Measurements from ENCODE around the gene SMCO2.

Gene SMCO2

GRCh38 chr12:27446436-27446835 is at the start of gene SMCO2:
SMCO2 (plus strand) TSS chr12:27446736; CDS start chr12:27470632, 23,896 bp downstream.
- no peak for DNase-seq (ENCODE audit: low read depth)

- no peak for DNase-seq (ENCODE audit: low read depth)
Measured at GRCh38 chr12:27398466-27398865, 48.1 kb upstream of the SMCO2 start.

GRCh38 chr12:27399074-27399473 is 47.5 kb upstream of the SMCO2 start:
- DNase-seq (ENCODE audit: low read depth), result no peak

DNA sequence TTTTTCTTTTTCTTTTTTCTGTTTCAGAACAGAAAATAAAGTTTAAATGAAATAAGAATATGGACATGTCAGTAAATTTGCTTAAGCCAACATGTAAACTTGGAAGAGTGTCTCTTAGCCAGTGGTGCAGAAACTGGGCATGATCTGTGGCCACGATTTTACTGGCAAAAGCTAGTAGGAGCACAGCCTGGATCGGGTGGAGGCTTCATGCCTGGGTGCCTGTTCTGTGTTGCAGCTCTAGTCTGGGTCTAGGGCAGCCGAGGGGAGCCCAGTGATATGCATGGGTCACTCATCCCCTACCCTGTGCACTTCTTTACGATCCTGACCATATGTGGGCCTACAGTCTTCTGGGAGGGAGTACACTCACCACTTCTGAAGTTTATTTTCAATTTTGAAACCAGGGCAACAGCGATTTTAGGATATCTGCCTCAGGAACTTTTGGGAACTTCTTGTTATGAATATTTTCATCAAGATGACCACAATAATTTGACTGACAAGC is 45.6 kb upstream of the SMCO2 start:
- DNase-seq (ENCODE audit: low read depth), result no peak

DNA sequence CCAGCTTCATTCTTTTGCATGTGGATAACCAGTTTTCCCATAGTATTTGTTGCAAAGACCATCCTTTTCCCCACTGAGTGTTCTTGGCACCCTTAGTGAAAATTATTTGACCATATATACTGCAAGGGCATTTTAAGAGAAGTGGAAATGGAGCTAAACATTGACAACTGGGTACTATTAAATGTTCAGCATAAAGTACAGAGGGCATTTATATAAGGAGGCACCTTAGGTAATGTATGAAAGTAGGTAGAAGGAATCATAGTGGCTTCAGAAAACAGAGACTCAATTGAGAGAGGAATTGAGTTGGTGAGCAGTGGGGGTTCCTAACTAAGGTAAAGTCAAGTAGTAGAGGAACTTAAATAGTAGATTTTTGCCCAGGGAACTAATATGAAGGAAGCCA is 34.5 kb upstream of the SMCO2 start:
- no peak for DNase-seq (ENCODE audit: low read depth)

DNA sequence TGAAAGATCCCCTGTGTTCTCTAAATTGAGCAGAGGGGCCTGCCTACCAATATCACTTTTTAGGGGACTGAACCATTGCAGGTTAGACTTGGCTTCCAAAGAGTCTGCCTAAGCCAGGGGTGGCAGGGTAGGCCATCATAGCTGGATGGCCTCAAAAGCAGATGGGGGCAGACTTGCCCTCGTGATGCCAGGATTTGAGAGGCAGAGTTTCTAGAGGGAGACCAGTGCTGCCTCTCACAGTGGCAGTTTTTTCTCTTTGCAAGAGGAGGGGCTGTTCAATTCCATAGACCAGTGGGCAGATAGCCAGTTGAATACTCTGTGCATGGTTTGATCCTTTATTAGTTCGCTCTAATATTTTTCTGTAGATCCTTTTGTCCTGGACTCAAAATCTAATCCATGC is 23.8 kb upstream of the SMCO2 start:
- DNase-seq (ENCODE audit: low read depth), result no peak

GRCh38 chr12:27424631-27425230 is 21.8 kb upstream of the SMCO2 start:
- DNase-seq (ENCODE audit: low read depth), result peak; percentile 16

- DNase-seq (ENCODE audit: low read depth), result no peak
Measured at GRCh38 chr12:27425306-27425705, 21.2 kb upstream of the SMCO2 start.

GRCh38 chr12:27426743-27427487 is 19.6 kb upstream of the SMCO2 start:
- DNase-seq (ENCODE audit: low read depth), result no peak

DNA sequence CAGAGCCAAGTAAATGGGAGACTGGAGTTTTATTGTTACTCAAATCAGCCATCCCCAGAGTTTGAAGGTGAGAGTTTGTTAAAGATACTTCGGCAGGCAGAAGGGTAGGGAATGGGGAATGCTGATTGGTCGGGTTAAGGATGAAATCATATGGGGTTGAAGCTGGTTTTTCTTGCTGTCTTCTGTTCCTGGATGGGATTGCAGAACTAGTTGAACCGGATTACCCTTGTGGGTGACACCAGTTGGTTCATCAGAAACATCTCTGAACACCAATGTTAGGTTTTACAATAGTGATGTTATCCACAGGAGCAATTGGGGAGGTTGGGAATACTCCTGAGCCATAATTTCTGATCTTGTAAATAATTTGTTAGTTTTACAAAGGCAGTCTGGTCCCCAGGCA is 18.7 kb upstream of the SMCO2 start:
- DNase-seq (ENCODE audit: low read depth), result no peak

DNA sequence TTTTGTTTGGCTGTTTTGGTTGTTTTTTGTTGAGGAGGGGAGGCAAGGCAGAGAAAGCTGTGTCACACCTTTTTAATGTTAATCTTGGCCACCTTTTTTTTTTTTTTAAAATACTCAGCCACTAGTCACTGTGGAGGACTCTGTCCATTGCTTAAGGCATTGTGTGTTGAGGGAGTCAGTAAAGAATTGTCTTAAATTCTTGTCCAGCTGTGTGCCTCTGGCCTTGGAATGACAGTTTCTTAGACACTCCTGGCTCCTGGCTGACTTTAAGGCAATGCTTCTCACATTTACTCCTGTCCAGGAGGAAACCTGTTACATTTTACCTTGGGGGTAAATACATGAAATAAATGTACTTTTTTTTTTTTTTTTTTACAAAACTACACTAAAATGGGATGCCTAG is 18.1 kb upstream of the SMCO2 start:
- no peak for DNase-seq (ENCODE audit: low read depth)

DNA sequence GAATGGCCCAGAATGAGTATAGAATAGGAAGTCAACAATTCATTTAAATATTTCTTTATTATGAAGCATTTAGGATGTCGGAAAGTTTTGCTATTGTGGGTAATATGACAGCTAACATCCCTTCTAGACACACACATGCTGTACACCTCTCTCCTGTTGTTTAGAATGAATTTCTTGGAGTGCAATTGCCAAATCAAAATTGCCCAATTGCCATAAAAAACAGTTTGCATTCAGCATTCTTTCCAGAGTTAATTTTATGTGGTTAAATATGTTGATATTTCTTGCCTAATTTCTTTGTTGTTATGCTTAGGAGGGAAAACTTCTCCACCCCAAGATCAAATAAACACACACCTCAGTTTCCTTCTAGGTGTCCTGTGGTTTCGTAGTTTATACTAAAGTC is 16.9 kb upstream of the SMCO2 start:
- no peak for DNase-seq (ENCODE audit: low read depth)

DNA sequence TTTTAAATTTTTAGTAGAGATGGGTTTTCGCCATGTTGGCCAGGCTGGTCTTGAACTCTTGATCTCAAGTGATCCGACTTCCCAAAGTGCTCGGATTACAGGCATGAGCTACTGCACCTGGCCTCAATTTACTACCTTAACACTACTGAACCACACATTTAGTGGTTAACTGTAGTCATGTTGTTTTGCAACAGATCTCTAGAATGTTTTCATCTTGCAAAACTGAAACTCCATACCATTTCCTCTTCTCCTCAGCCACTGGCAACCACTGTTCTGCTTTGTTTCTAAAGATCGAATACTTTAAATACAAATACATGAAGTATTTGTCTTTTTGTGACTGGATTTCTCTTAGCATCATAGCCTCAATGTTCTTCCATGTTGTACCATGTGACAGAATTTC is 15.4 kb upstream of the SMCO2 start:
- DNase-seq (ENCODE audit: low read depth), result no peak

- no peak for DNase-seq (ENCODE audit: low read depth)
Measured at GRCh38 chr12:27434673-27435565, 11.6 kb upstream of the SMCO2 start.

GRCh38 chr12:27436029-27436428 is 10.5 kb upstream of the SMCO2 start:
- DNase-seq (ENCODE audit: low read depth), result no peak

- DNase-seq (ENCODE audit: low read depth), result no peak
Measured at GRCh38 chr12:27436768-27437167, 9.8 kb upstream of the SMCO2 start.

- DNase-seq (ENCODE audit: low read depth), result no peak
Measured at GRCh38 chr12:27437839-27438238, 8.7 kb upstream of the SMCO2 start.

GRCh38 chr12:27447761-27448160 is 1.2 kb downstream of the SMCO2 start:
- no peak for DNase-seq (ENCODE audit: low read depth)

DNA sequence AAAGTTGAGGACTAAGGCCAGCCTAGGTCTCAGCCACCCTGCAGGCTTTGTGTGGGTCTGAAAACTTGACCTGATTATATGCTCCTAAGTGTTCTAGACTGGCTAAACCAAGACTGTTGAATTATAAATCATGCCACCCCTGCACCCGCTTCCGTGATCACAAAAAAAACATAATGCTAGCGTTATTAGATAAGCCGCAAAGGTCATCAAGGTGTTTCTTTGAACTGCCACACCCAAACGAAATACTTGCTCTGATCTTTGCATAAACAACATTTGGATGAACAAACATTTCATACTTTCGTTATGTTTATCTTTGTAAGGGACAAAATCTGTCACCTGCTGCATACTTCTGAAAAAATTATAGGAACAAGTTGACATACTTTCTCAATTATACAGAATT is 2.5 kb downstream of the SMCO2 start:
- no peak for DNase-seq (ENCODE audit: low read depth)

- no peak for DNase-seq (ENCODE audit: low read depth)
Measured at GRCh38 chr12:27449893-27450534, 3.5 kb downstream of the SMCO2 start.

DNA sequence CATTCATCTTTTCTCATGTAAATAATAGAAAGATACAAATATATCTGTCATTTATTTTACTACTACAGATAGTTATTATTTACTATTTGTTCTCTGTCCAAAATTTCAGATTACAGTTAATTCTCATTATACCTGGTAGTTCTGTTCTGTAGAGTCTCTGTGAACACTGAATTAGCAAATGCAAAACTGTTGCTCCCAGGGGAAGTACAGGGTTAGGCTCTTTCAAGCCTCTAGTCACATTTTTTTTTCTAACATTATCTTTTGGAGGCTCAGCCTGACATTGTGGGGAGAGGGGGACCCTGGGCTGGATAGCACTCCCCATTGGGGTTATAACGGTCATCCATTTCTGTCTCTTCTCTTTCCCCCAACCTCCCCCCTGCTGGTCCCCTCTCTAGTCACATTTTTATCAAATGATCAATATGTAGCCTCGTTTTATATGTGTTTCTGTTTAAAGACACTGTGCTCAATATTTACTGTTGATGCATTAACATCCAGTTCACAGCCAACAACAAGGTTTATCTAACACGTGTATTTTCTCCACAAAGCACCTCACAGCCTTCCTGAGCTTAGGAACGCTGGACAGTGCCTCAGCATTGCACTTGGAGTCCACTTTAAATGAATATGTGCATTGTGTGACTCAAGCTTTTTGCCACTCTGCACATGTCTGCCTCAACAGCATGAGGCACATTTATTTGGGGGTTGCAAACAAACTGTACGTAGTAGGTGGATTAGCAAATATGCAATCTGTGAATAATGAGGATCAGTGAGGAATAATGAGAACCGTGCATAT is 4.7 kb downstream of the SMCO2 start:
- no peak for DNase-seq (ENCODE audit: low read depth)
